ENCODE measurements around the gene TTC9B. TPM values are rescaled to one million over a fixed set of nuclear protein-coding genes. Genes with fewer than 3 reads are reported as not detected.

The TTC9B gene
- total and polyA plus RNA-seq, 2 of the 13 experiments (the other 11 are each of a cell fraction or from before 2014, with no cell fraction given), result not detected

GRCh38 chr19:40190891-40191835 lies 27.0 kb downstream of the TTC9B start, which contains the start of gene MAP3K10 (continued):
- TF ChIP-seq ZBTB49 (CRISPR knock-in tag; IDR thresholded peaks at IDR 0.05; ENCODE audit: borderline replicate concordance) (no peak), KDM1A (CRISPR knock-in tag; IDR thresholded peaks at IDR 0.05) (no peak; the same call in 1 of the 2 replicates), ZBED4 (CRISPR knock-in tag; IDR thresholded peaks at IDR 0.05; ENCODE audit: borderline replicate concordance) (peak; percentile 17; the same call in 1 of the 2 replicates), POLR2A (IDR thresholded peaks at IDR 0.05; ENCODE audit: insufficient read depth in 1 of 2, low read depth in 2 of 2, low read length in 2 of 2) (peak in 1 of 2 experiments; percentile 60; a peak in 2 of 4 replicates), ZSCAN12 (CRISPR knock-in tag; IDR thresholded peaks at IDR 0.05) (no peak), ZNF543 (CRISPR knock-in tag; IDR thresholded peaks at IDR 0.05) (no peak), NFE2L2 (IDR thresholded peaks at IDR 0.05; ENCODE audit: low read length) (no peak), ZBTB10 (CRISPR knock-in tag; IDR thresholded peaks at IDR 0.05; ENCODE audit: borderline replicate concordance) (no peak; the same call in 1 of the 2 replicates), ZNF18 (CRISPR knock-in tag; IDR thresholded peaks at IDR 0.05; ENCODE audit: insufficient replicate concordance) (peak; percentile 69), SCMH1 (CRISPR knock-in tag; IDR thresholded peaks at IDR 0.05; ENCODE audit: borderline replicate concordance) (no peak), NR2F6 (IDR thresholded peaks at IDR 0.05) (no peak), NR2F6 (CRISPR knock-in tag; IDR thresholded peaks at IDR 0.05) (no peak), ZFP36 (IDR thresholded peaks at IDR 0.05; ENCODE audit: borderline replicate concordance, low read depth, low read length, partially characterized antibody) (no peak), ZNF281 (CRISPR knock-in tag; IDR thresholded peaks at IDR 0.05; ENCODE audit: borderline replicate concordance) (no peak), NBN (conservative IDR thresholded peaks at IDR 0.05) (no peak)
